Measurements from ENCODE around the gene BARHL2. TPM values are rescaled to one million over a fixed set of nuclear protein-coding genes. Genes with fewer than 3 reads are reported as not detected.

Gene BARHL2
- not detected for total RNA-seq

- no peak for TF ChIP-seq CTCF (IDR thresholded peaks at IDR 0.05)
- DNase-seq (ENCODE audit: low spot score) (no peak), ATAC-seq (ENCODE audit: insufficient number of reproducible peaks, low FRiP score, low read depth) (no peak)
- H3K27ac ChIP-seq, result no peak within 1 kb of the TSS
- peaks cover 11 to 33% of the 10 kb centered on the region in 2 donors for H3K4me1 ChIP-seq (ENCODE audit: control insufficient read depth in 1 of 2, low read depth in 2 of 2)
- no peaks in the 10 kb centered on the region for H3K36me3 ChIP-seq
- peaks cover 70% of the 10 kb centered on the region for H3K27me3 ChIP-seq (replicated peaks; ENCODE audit: insufficient read depth)
- peak within 1 kb of the TSS; percentile 64 for H3K4me3 ChIP-seq
- no peaks in the 10 kb centered on the region for H3K9me3 ChIP-seq
Observed at GRCh38 chr1:90716552-90717355, at the start of gene BARHL2. Gene BARHL2 (minus strand): TSS chr1:90717302. CDS start chr1:90717195, 107 bp downstream.

GRCh38 chr1:90763930-90764329, 46.8 kb upstream of the BARHL2 start:
- no peak for DNase-seq (ENCODE audit: low spot score)
- Histone ChIP-seq H3K4me1 (ENCODE audit: control insufficient read depth in 1 of 2, low read depth in 2 of 2) (no peaks in the 10 kb centered on the region), H3K36me3 (no peaks in the 10 kb centered on the region), H3K27ac (no peak overlapping the region), H3K27me3 (replicated peaks; ENCODE audit: insufficient read depth) (no peaks in the 10 kb centered on the region), H3K4me3 (no peak overlapping the region), H3K9me3 (no peaks in the 10 kb centered on the region)
- ATAC-seq (ENCODE audit: insufficient number of reproducible peaks, low FRiP score, low read depth), result no peak
- no peak for TF ChIP-seq CTCF (IDR thresholded peaks at IDR 0.05)

GRCh38 chr1:90763506-90763905, 46.4 kb upstream of the BARHL2 start:
- no peaks in the 10 kb centered on the region for H3K9me3 ChIP-seq

DNA sequence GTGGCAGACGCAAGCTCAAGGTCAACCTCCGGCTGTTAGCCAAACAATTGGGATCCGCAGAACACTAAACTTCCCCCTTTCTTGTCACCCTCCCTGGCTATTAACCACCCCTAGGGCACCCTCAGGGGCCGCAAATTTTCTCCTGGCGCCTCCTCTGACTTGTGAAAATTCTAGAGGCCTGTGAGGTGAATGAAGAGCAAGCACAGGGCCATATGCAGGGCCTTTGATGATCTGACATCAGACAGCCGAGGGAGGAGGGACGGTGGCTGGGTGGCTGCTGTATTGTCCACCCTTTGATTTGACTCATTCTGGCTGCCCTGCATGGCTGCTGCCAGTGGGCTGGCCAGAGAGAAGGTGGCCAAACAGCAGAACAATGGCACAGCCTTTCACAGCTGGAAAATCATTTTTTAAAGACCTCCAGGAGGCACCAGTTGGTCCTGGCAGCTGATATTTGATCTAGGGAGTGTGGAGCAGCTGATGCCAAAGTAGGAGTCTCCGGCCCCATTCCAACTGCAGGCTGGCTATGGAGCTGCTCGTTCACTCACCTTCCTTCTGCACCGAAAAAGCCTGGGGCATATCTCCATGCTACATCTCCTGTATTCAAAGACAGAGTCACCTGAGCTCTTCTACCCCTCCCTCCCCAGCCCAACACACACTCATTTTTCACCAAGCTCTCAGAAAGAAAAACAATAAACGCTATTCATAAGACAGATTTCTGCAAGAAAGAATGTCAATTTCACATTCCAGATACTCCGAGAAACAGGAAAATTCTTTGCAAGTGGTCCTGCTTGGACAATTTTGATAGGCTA, 44.9 kb upstream of the BARHL2 start:
- Histone ChIP-seq H3K4me3 (no peak overlapping the region), H3K27me3 (replicated peaks; ENCODE audit: insufficient read depth) (no peaks in the 10 kb centered on the region), H3K9me3 (no peaks in the 10 kb centered on the region), H3K36me3 (no peaks in the 10 kb centered on the region), H3K27ac (no peak overlapping the region), H3K4me1 (ENCODE audit: control insufficient read depth in 1 of 2, low read depth in 2 of 2) (no peaks in the 10 kb centered on the region)
- DNase-seq (ENCODE audit: low spot score) (no peak), ATAC-seq (ENCODE audit: insufficient number of reproducible peaks, low FRiP score, low read depth) (no peak)
- no peak for TF ChIP-seq CTCF (IDR thresholded peaks at IDR 0.05)

More at GRCh38 chr1:90763506-90763905, 46.4 kb upstream of the BARHL2 start:
- Histone ChIP-seq H3K27me3 (replicated peaks; ENCODE audit: insufficient read depth) (no peaks in the 10 kb centered on the region), H3K36me3 (no peaks in the 10 kb centered on the region), H3K27ac (no peak overlapping the region), H3K4me1 (ENCODE audit: control insufficient read depth in 1 of 2, low read depth in 2 of 2) (no peaks in the 10 kb centered on the region), H3K4me3 (no peak overlapping the region)
- ATAC-seq (ENCODE audit: insufficient number of reproducible peaks, low FRiP score, low read depth), result no peak
- TF ChIP-seq CTCF (IDR thresholded peaks at IDR 0.05), result no peak
- no peak for DNase-seq (ENCODE audit: low spot score)

- no peak for TF ChIP-seq CTCF (IDR thresholded peaks at IDR 0.05)
- no peaks in the 10 kb centered on the region for H3K4me1 ChIP-seq (ENCODE audit: control insufficient read depth in 1 of 2, low read depth in 2 of 2)
- no peak overlapping the region for H3K27ac ChIP-seq
- H3K4me3 ChIP-seq, result no peak overlapping the region
- H3K9me3 ChIP-seq, result no peaks in the 10 kb centered on the region
- no peaks in the 10 kb centered on the region for H3K36me3 ChIP-seq
- DNase-seq (ENCODE audit: low spot score) (no peak), ATAC-seq (ENCODE audit: insufficient number of reproducible peaks, low FRiP score, low read depth) (no peak)
- H3K27me3 ChIP-seq (replicated peaks; ENCODE audit: insufficient read depth), result no peaks in the 10 kb centered on the region
Observed at GRCh38 chr1:90761156-90761555, 44.1 kb upstream of the BARHL2 start.

Measured in thoracic aorta (tissue), 2 donors.